Ishikawa (cell line): ENCODE data around the gene TBC1D32.

Experiments
- CEBPB ChIP-seq: IDR thresholded peaks from 2 replicates; pipeline ENCODE4 v1.6.1; 2012
- CREB1 ChIP-seq: IDR thresholded peaks from 2 replicates; pipeline ENCODE4 v1.6.1; 2012; ENCODE audit warnings: low read depth
- EGR1 ChIP-seq: IDR thresholded peaks from 2 replicates; pipeline ENCODE4 v1.6.1; 2012
- EP300 ChIP-seq: IDR thresholded peaks from 2 replicates; pipeline ENCODE4 v1.6.1; 2012; ENCODE audit warnings: borderline replicate concordance
- MAX ChIP-seq: IDR thresholded peaks from 2 replicates; pipeline ENCODE4 v1.6.1; 2012
- RAD21 ChIP-seq: IDR thresholded peaks from 2 replicates; pipeline ENCODE4 v1.6.1; 2012; ENCODE audit warnings: low read depth
- TAF1 ChIP-seq: IDR thresholded peaks from 2 replicates; pipeline ENCODE4 v1.6.1; 2012; ENCODE audit warnings: low read depth, mild to moderate bottlenecking
- TEAD4 ChIP-seq: IDR thresholded peaks from 2 replicates; pipeline ENCODE4 v1.6.1; 2012
- ZBTB7A ChIP-seq: IDR thresholded peaks from 2 replicates; pipeline ENCODE4 v1.6.1; 2012; ENCODE audit warnings: low read depth
- TF ChIP-seq, protein P1 (sequence below): IDR thresholded peaks from 2 replicates; pipeline ENCODE4 v1.6.1; 2012; ENCODE audit warnings: low read depth, mild to moderate bottlenecking

DNA sequence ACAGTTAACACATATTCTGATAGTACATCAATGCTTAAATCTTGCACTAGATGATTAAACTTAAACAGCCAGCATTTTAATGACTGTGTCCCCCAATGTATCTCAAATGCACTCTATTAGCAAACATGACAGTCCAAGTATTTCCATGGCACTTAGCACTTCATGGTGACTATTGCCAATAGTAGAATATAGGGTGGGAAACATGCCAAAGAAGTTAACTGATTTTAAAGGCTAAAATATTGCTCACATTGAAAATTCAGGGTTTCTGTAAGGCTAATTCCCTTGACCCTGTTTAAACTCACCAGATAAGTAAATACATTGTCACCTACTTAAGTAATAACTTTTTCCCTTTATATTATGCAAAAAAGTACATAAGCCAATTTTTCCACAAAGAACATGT lies 266.9 kb downstream of the TBC1D32 start:
- TF ChIP-seq, protein P1, sequence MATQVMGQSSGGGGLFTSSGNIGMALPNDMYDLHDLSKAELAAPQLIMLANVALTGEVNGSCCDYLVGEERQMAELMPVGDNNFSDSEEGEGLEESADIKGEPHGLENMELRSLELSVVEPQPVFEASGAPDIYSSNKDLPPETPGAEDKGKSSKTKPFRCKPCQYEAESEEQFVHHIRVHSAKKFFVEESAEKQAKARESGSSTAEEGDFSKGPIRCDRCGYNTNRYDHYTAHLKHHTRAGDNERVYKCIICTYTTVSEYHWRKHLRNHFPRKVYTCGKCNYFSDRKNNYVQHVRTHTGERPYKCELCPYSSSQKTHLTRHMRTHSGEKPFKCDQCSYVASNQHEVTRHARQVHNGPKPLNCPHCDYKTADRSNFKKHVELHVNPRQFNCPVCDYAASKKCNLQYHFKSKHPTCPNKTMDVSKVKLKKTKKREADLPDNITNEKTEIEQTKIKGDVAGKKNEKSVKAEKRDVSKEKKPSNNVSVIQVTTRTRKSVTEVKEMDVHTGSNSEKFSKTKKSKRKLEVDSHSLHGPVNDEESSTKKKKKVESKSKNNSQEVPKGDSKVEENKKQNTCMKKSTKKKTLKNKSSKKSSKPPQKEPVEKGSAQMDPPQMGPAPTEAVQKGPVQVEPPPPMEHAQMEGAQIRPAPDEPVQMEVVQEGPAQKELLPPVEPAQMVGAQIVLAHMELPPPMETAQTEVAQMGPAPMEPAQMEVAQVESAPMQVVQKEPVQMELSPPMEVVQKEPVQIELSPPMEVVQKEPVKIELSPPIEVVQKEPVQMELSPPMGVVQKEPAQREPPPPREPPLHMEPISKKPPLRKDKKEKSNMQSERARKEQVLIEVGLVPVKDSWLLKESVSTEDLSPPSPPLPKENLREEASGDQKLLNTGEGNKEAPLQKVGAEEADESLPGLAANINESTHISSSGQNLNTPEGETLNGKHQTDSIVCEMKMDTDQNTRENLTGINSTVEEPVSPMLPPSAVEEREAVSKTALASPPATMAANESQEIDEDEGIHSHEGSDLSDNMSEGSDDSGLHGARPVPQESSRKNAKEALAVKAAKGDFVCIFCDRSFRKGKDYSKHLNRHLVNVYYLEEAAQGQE: no peak
- TF ChIP-seq CREB1 (no peak), ZBTB7A (no peak), EGR1 (no peak), TAF1 (no peak), EP300 (no peak), MAX (no peak), TEAD4 (no peak), CEBPB (no peak), RAD21 (no peak)
